GM10847 (cell line): ENCODE data around the gene NEURL3.

ENCODE experiments used
- POLR2A ChIP-seq: IDR thresholded peaks from 2 replicates; pipeline ENCODE4 v1.6.1; 2011; ENCODE audit not compliant: insufficient read length; ENCODE audit errors: extremely low read depth

The NEURL3 gene

DNA sequence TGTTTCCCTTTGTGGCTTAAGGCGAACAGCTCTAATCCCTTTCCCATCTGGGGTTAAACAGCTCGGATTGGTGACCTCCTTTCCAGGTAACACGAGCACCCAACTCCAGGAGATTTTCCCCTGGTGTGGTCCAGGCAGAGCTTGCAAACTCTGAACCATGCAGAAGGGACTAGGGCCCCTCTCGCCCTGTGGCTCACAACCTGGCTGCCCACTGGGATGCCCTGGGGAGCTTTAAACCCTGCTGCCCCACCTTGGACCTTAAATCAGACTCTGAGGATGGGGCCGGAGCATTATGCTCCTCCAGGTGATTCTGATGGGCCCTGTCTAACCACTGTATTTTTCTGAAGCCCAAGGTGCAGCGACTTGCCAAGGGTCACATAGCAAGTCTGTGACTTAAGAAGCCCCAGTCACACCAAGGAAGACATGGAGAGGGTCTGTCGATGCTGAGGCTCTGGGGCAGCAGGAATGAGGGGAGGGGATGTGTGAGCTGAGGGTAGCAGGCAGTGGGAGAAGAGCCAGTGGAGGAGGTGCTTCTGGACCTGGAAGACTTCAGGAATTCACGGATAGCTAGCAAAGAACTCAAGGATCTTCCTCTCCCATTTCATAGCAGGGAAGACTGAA, 37.3 kb upstream of the NEURL3 start:
- no peak for TF ChIP-seq POLR2A

- TF ChIP-seq POLR2A = no peak
These were observed 36.4 kb upstream of the NEURL3 start for GRCh38 chr2:96541398-96542152.

GRCh38 chr2:96540136-96540535, 35.0 kb upstream of the NEURL3 start:
- no peak for TF ChIP-seq POLR2A

DNA sequence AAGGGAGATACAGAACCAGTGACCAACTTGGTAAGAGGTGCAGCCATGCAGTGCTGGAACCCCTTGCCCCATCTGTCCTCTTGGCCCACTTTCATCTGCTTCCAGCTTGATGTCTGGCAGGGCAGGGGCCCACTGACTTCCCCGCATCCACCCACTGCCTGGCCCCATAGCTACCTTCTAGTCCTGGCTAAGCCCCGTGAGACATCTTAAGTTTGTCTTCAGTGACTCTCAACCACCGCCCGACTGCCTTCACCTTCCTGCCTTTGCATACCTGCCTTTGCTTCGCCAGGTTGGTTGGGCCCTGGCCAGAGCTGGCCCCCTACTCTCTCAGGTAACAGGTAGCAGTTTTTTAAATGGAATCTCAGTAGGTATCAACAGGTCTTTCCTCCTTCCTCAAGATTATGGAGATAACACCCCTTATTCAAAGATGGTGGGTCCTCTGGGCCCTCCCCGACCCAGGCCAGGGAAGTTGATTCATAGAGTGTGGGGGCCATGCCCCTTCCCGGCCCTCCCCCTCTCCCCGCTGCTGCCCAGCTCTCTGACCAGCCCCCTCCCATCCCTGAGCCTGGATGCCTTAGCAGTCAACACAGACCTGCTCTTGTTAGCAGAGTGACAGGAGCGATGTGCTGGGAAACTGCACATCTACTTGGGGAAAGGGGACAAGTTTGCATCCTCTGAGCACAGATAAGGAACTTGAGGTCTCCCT, 34.2 kb upstream of the NEURL3 start:
- no peak for TF ChIP-seq POLR2A

DNA sequence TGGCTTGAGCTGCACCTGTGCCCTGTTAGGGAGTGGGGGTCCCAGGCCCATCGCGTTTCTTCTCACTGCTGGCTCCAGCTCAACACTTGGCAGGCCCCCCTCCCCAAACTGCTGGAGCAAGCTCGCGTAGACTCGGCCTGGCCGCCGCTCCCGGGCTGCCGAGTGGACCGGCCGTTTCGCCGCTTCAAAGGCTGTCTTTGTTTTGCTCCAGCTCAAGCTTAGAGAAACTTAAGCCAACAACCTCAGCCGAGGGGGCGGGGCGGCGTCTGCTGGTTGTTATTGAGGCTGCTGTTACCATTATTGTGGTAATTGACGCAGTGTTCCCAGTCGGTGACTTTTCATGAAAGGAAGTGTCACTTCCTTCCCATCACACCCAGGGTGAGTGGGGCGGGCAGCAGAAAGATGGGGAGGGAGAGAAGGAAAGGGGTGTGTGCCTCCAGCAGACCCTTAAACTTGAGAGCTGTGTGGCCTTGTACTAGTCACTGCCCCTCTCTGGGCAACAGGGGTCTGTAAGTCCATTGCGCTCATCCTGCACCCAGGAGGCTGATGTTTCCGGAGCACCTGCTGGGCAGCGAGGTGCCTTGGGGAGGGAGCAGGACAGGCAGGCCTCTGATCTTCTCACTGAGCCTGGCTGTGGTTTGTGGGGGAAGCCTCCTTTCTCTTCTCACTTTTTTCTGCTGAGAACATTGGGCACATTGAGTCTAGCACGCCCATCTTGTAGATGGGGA, 33.5 kb upstream of the NEURL3 start:
- TF ChIP-seq POLR2A = no peak

GRCh38 chr2:96537734-96538486, 32.8 kb upstream of the NEURL3 start:
- TF ChIP-seq POLR2A = no peak

- no peak for TF ChIP-seq POLR2A
These were observed 32.0 kb upstream of the NEURL3 start for GRCh38 chr2:96537066-96537733.

GRCh38 chr2:96536445-96537065, 31.4 kb upstream of the NEURL3 start, which contains the start of gene ARID5A:
TSS of gene ARID5A (plus strand) at chr2:96536752. CDS start at chr2:96536827, 75 bp downstream.
- peak; percentile 96 for TF ChIP-seq POLR2A

DNA sequence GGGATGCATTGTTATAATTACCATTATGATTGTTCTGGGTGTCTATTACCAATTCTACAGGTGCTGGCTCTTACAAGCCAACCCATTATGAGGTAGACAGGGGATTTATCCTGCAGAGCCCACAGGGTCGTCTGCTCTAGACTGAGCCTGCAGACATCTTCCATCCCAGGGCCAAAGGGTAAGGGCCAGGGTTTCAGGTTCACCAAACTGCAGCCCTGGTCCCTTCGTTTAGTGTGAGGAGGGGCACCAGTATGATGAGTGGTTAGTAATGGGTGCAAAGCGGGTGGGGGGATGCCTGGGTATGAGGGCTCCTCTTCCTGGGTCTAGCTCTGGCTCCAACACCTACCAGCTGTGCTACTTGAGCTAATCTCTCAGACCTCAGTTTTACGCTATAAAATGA, 30.2 kb upstream of the NEURL3 start:
- TF ChIP-seq POLR2A = no peak

- TF ChIP-seq POLR2A = no peak
These were observed 29.6 kb upstream of the NEURL3 start for GRCh38 chr2:96534701-96535181.

DNA sequence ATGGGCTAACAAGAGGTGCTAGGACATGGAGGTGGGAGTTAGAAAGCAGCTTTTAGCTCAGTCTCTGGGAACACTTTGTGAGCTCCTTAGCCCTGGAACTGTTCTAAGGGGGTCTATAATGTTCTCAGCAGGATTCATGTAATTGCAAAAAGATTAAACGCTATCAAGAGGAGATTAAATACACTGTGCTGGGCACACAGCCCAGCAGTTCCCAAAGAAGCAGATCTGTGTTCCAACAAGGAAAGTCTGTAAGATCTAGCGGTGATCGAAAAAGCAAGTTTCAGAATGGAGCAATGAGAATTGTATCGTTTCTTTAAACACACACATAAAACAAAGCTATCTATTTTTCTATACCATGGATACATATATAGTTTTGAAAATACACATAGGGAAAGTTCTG, 29.0 kb upstream of the NEURL3 start:
- no peak for TF ChIP-seq POLR2A

GRCh38 chr2:96533292-96534073, 28.3 kb upstream of the NEURL3 start:
- TF ChIP-seq POLR2A = no peak

DNA sequence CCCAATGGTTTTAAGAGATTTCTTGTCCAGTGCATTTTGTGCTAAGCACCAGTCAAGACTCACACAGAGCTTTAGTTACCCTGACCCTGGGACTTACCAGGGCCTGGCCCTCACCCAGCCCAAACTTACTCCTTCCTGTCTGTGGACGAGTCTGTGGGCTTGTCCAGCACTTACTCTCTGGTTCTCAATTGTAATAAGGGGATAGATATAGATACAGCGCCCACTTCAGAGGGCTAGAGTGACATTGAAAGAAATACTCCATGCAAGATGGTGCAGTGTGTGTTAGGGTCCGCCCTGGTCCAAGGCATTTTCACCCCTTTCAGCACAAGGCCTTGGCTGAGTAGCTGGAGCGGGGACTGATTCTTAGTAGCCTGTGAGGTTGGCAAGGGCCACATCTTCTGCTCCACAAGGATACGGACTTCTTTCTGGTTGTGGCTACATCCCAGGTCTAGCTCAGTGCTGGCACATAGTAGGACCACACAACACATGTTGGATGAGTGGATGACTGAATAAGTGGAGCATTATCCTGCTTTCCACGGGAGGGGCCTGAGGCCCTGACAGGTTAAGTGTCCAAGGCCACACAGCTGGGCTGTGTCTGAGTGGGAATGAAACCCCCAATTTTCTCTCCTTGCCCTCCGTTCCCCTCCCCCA, 27.6 kb upstream of the NEURL3 start:
- no peak for TF ChIP-seq POLR2A
